Esophagus squamous epithelium (tissue), 4 donors: Measurements from ENCODE around the gene PLSCR3.

ENCODE experiments used
- POLR2A ChIP-seq, 4 donors: fragments of 450-650 bp; IDR thresholded peaks; one replicate each; pipeline ENCODE4 v1.6.1; 2017; ENCODE audit warnings: antibody characterized with exemption in 4 of 4, mild to moderate bottlenecking in 4 of 4, moderate library complexity in 3 of 4
- TF ChIP-seq, protein P1 (sequence below), 6 experiments: fragments of 450-650 bp in 4 of 6; fragments of 200-600 bp in 2 of 6; sonication (generic) in 2 of 6; IDR thresholded peaks; one replicate each; pipeline ENCODE4 v1.5.1; 2016 to 2019; ENCODE audit warnings: antibody characterized with exemption in 6 of 6, mild to moderate bottlenecking in 4 of 6, moderate library complexity in 4 of 6

DNA sequence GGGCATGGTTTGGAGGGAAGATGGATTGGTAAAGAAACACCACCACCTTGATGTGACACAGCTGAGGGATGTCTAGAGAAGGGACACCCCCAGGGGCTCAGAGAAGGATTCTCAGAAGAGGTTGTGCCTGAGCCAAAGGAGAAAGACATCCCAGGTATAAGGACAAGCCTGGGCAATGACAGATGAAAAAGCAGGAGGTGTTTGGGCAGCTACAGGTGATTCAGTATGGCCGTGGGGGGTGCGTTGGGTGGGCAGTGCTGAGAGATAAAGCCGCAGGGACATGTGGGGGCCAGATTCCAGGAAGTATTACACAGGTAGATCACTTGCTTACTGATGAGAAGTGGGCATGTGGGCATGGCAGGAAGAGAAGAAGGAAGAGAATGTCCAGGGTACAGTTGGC, 32.4 kb downstream of the PLSCR3 start:
- TF ChIP-seq, protein P1, sequence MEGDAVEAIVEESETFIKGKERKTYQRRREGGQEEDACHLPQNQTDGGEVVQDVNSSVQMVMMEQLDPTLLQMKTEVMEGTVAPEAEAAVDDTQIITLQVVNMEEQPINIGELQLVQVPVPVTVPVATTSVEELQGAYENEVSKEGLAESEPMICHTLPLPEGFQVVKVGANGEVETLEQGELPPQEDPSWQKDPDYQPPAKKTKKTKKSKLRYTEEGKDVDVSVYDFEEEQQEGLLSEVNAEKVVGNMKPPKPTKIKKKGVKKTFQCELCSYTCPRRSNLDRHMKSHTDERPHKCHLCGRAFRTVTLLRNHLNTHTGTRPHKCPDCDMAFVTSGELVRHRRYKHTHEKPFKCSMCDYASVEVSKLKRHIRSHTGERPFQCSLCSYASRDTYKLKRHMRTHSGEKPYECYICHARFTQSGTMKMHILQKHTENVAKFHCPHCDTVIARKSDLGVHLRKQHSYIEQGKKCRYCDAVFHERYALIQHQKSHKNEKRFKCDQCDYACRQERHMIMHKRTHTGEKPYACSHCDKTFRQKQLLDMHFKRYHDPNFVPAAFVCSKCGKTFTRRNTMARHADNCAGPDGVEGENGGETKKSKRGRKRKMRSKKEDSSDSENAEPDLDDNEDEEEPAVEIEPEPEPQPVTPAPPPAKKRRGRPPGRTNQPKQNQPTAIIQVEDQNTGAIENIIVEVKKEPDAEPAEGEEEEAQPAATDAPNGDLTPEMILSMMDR (IDR thresholded peaks at IDR 0.05): no peak
- TF ChIP-seq POLR2A (IDR thresholded peaks at IDR 0.05): no peak
